ENCODE data around the gene LY6G6C.

LY6G6C gene

DNA sequence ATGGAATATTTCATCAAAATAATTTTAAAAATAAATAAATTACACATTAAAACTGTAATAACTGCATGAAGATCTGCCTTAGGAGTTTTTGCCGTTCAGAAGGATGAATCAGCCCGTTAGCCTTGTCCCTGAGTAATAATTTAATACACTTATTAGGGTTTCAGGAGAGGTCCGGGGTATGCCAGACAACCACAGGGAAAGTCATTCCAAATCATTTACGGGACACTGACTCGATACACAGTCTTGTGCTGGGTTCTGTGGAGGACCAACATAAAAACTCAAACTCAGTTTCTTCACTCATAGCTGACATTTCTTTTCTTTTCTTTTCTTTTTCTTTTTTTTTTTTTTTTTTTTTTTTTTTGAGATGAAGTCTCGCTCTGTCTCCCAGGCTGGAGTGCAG, 15.6 kb downstream of the LY6G6C start:
- no peak for DNase-seq (ENCODE audit: low spot score)

DNA sequence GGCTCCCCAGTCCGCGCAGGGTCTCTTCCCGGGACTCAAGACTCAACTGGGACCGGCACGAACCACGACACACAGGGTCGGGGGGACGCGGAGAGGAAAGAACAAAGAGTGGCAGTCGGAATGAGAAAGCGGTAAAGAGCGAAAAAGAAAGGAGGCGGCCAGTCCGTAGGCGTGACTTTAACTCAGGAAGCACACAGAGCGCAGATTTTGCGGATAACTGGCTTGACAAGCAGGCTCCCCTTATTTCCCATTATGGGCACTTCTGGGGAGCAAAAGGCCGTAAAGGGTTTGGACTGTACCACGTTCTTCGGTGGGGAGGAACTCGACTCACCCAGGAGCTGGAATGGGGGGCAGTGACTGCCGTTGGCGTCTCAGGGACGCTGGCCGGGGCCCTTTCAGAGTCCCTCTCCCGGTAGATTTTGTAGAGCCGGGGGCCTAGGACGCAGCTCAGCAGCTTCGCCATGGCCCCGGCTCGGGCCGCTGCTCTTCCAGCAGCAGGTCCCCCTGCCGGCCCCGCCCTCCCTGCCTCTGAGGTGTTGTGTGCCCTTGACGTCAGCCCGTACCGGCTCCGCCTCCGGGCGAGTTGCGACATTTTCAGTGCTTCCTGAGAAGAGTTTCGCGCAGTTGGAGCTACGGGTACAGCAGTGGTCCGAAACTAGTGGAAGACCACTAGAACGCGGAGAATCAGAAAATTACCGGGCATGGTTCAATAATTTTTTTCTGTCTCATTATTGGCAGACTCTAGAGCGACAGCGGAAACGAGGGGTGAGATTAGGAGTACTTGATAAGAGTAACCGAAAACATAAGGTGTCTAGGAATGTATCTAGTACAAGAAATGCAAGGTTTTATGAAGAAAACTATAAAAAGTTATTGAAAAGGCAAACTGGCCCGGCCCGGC, 18.5 kb downstream of the LY6G6C start, which contains the start of gene ABHD16A:
Gene ABHD16A (minus strand): TSS at position 506 of the 898 bp plus-strand sequence. CDS start 43 bp downstream, at position 463.
- DNase-seq (ENCODE audit: low spot score) = peak; percentile 97

DNA sequence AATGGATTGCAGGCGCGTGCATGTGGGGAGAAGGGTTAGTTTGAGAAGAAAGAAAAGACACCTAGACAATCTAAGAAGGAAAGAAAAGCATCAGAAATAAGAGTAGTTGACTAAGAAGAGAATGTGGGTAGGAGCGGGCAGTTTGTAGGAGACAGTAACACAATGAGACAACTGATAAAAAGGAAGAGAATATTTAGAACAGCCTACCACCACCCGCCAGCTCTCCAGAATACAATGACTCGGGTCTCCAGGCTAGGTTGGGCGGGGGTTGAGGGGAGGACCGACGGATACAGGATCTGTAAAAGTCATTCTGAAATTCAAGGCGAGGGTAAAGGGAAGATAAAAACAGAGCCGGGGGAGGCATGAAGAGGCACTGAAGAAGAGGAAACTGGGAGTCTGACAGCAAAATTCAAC, 19.1 kb downstream of the LY6G6C start:
- no peak for DNase-seq (ENCODE audit: low spot score)

DNA sequence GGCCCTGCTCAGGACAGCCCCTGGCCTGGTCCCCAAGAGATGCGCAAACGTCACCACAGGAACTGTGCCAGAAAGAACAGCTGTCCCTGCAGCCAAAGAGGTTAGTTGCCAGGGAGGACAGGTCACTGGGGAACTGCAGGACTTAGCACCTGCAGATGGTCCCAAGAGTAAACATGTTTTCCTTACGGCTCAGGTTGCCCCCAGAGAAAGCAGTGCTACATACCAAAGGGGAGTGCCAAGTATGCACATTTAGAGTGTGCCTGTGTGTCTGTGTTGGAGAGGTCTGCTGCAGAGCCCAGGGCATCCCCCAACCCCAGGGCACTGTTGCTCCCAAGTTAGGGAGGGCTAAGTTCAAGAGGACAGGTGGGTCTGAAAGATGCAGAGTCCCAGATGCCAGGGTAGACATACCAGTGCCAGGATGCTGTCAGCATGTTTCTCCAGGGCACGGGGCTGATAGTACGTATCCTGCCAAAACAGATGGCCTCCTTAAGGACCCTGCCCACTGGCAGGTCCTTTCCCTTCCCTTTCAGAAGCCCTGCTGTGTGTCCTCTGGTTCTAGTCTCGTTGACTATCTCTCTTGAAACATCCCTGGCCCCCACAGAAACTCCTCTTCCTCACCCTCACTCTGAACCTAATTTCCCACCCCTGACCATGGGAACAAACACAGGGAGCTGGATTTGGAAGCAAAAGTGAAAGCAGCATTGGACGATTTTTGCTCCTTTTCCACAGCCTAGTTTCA, 19.7 kb downstream of the LY6G6C start:
- peak; percentile 13 for DNase-seq (ENCODE audit: low spot score)

DNA sequence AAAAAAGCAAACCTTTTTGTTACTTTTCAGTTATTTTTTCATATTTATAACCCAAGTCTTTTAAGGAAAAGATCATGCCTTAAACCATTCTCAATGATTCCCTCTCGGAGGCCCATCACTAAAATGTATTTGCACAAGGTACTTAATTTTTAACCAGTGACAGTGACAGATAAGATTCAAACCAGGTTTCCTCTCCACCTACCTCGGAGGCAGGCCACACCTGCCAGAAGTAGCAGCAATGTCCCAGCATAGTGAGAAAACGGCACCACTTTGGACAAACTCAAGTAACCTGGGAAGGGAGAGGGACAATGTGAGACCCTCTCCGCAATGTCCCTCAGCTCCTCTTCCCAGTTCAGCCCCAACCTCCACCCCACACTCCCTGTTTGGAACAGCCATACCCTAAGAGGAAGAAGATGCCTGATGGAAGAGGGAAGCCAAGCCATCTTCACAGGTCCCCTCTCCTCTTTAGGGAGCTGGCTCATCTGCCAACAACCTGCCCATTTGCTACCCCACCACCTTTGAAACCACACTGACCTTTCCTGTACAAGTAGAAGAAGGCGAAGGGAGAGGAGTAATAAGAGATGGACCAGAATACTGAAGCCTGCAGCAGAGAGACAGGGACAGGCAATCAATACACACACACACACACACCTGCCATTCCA, 20.7 kb downstream of the LY6G6C start:
- no peak for DNase-seq (ENCODE audit: low spot score)

DNA sequence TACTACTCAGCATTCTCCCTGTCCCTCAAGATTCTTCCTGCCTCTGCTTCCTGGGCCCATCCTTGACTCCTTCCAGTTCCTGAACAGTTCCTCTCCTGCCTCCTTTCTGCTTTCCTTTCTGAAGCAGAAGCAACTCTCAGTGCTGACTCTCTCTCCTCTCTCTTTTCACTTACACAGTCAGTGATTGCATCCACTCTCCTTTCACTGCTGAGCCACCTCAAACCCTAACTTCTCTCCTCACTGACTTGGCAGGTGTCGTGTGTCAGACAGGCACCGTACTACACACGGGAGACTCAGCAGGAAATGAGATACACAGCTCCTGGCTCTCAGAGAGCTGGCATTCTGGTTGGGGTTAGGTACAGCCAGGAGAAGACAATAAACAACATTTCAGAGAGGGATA, 24.0 kb downstream of the LY6G6C start:
- peak; percentile 22 for DNase-seq (ENCODE audit: low spot score)

DNA sequence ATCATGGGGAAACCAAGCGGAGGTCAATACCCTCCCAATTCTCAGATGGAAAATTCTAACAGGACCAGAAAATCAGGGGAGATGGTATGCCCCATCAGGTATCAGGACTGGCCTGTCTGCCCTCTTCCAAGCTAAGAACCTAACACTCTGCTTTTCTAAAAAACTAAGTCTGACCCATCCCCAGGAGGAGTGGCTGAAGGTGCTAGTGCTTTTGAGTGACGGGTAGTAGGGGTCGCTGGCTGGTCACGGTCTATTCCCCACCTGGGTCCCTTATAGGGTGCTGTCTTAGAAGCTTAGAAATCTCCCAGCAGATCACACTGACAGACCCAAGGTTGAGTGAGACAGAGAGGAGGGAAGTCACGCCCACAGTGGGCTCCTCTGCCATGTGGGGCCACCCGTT, 28.0 kb downstream of the LY6G6C start:
- no peak for DNase-seq (ENCODE audit: low spot score)

DNA sequence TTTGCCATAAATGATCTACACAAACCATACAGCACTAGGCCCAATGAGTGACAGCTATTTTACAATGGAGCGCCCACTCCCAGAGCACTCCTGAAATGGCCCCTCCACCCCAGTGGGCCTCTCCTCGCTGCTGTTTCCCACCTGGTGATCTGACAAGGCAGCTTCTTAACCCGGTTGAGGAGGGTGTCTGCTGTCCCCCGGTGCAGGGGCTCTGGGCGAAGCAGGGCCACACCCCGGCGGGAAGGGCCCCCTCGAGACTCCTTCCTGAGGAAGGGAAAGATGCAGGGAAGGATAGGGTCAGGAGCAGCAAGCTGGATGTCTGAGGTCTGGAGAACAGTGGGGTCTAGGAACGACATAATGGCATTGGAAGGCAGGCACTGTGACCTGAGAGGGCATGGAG, 28.7 kb downstream of the LY6G6C start:
- no peak for DNase-seq (ENCODE audit: low spot score)

DNA sequence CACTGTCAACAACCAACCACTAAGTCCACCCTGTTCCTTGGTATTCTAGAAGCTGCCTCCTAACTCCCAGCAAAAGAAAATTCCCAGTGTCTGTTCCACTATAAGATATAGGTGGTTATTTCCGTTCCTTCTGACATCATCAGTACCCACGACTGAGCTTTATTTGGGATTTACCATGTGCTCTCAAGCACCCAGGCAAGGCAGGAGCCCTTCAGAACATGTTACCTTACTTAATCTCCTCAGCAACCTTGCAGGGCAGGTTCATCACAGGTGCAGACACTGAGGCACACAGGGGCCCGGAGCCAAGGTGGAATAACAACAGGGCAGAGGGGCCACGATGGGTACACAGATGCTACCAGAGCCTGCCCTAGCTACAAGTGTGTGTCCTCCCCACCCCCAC, 29.2 kb downstream of the LY6G6C start:
- no peak for DNase-seq (ENCODE audit: low spot score)

DNA sequence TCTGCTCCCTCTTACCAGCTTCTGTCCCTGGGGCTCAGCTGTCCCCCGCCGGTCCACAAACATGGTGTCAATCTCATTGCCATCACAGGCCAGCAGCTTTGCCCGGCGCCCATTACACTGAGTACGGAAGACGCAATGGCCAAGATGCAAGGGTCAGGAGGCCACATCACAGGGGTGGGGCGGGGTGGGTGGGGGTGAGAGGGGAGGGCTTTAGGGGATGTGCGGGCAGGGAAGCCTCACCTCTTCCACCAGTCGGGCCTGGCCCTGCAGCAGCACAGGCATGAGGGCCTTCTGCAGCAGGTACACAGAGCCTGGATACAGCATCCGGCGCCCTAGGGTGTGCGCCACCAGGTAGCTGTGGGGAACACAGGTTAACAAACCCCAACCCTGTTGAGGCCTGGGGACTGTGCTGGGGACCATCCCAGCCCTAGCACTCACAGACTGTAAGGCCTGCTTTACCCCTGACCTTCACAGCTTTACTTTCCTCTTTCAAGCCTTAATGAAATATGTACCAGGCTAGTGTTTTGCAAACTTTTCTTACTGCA, 29.9 kb downstream of the LY6G6C start:
- no peak for DNase-seq (ENCODE audit: low spot score)

DNA sequence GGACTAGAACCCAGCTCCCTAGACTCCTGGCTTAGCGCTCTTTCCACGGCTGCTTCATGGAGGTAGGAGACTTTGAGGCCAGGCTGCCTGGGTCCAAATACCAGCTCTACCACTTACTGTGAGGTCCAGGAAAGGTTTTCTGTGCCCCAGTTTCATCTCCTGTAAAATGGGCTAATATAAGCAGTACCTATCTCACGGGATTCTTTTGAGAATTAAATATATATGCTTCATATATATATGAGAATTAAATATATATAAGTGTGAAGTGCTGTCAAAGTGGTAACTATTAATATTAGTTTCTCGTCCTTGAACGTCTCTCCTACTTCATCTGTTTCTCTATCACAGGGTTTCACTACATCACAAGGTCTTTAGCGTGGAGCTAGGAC, 30.5 kb downstream of the LY6G6C start:
- no peak for DNase-seq (ENCODE audit: low spot score)

DNA sequence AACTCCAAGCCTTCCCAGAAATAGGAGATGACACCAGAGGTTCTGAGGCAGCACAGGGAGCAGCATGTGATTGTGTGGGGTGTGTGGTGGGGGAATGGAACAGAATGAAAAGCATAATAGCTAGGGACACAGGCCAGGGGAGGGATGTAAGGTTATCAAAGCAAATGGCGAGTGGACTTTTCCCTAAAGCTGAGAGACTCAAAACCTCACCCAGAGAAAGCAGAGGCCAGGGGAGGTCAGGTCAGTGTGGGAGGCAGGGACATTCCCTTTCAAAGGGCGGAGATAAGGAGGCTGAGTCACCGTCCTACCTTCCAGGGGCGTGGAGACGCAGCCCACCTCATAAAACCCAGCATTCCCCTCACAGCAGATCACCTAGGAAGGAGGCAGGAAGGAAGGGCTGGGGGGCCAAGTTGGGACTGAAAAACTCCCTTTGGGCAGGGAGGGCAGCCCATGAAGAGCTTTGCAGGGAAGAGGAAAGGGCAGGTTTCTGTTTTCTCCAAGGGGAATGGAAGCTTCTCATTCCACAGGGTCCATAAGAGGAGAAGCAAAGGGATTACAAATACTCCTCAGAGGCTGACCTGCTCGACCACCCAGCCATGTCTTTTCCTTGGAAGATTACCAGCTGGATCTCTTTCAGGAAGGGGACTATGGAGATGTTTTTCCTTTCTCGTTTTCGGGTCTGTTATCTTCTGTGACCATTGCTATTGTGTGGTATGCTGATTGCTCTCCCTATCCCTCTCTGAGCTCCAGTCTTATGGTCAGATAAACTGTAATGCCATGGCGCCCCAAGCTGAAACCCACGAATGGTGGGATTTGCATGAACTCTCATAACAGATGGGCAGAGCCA, 31.1 kb downstream of the LY6G6C start:
- DNase-seq (ENCODE audit: low spot score) = peak; percentile 16

DNA sequence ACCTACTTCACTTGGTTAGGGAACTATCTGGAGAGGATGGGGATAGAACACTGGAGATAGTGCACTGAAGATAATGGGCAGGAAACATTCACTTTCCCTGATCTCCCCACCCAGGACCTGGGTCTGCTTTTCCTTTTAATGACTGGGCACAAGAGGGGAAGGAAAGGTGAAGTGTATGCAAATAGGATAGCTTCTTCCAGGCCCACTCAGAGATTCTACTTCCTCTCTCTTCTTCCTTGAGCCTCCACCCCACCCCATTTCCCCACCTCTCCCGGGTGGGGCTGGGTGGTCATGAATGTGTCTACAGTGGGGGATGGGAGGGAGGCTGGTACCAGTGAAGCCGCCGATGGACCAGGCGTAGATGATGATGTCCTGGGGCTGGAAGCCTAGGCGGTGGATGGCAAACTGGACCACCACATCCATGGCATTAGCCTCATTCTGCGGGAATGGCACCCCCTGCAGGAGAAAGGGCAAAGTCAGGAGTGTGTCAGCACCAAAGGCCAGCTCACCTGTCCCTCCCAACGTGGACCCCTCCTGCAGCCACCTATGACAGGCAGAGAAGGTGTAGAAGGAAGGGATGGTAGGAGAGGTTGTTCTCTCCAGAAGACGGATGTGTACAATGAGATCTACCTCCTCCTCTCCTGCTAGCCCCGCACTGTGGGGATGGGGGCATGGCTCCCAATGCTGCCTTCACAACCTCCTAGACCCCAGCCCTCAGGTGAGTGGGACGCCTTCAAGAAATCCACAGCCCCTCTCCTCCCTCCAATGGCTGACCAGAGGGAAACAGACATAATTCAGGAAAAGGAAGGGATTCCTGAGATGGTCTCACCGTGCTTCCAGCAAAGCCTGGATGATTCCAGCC, 32.1 kb downstream of the LY6G6C start:
- DNase-seq (ENCODE audit: low spot score) = no peak

DNA sequence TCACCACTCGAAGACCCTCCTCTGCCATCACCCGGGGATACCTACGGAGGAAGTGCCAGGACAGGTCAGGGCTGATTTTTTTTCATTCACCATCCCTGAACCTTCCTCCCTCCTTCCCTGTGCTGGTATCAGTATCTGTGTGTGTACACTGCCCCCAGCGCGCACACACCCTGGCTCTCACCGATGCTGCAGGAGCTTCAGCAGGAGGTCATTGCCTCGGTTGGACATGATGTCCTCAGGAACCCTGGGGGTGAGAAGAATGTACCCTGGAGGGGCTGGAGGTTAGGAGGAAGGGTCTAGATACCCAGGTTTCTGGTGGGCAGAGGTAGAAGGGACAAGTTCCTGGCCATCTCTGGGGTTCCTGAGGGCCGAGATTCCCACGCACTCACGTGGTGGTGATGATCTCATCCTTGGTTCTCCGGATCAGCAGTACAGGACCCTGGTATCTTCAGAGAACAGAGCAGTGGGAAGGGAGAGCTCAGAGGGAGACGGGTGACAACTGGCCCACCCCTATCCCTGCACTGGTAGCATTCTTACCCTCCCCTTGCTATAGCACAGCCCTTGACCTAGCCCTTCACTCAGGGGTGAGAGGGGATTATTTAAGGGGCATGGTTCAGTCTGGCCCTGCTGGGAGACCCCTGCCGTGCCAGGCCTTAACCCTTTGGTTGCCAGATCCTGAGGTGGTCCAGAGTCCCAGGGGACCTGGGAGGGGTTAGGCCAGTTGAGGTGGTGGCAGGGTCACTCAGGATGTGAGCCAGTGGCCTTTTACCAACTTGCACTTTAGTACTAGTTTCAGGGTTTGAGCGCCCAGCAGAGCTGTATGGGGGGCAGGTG, 33.5 kb downstream of the LY6G6C start:
- DNase-seq (ENCODE audit: low spot score) = no peak

DNA sequence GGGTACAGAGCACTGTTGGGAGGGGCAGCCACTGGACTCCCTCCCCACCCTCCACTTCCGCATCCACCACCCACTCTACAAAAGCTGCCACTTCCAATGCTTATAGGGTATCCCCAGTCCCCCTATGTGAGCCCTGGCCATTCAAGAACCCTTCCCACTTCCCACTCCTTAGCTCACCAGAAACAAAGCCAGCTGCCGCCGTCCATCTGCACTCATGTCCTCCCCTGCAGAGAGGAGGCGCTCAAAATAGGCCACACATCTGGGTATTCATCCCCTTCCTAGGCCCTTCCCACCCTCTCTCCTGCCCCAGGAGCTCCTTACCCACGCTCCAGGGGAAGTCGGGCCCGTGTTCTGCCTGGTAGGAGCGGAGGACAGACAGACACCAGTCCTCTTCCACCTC, 34.2 kb downstream of the LY6G6C start:
- DNase-seq (ENCODE audit: low spot score) = no peak

DNA sequence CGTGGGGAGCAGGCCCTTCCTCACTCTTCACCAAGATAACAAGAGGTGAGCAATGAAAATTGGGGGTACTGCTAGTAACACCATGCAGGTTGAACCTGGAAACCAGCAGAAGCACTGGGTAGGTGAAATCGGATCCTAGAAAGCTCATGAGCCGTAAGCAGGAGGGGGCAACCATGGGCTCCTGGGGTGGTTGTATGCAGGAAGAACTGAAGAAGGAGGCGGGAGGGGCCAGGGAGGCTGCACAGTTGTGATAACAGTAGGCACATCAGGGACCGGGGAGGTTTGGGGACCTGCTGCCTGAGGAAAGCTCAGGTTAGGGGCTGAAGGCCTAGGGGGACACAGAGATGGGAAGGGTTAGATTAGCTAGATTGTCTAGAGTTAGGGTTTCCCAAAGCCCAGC, 35.1 kb downstream of the LY6G6C start:
- no peak for DNase-seq (ENCODE audit: low spot score)

DNA sequence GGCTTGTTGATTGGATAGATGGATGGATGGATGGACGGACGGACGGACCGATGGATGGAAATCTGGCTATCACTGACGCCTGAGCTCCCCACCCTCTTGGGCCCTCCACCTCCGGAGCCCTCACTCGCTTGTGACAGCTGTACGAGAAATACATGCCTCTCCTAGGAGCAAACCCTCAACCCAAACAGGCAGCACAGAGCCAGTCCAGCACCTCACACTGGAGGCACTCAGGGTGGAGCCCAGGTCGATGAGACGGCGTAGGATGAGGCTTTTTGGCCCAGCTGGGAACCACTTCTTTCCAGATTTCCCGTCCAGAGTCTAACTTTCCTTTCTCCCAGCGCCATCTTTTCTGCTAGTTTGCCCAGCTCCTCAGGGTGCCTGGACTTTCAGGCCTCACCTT, 38.0 kb downstream of the LY6G6C start:
- no peak for DNase-seq (ENCODE audit: low spot score)

DNA sequence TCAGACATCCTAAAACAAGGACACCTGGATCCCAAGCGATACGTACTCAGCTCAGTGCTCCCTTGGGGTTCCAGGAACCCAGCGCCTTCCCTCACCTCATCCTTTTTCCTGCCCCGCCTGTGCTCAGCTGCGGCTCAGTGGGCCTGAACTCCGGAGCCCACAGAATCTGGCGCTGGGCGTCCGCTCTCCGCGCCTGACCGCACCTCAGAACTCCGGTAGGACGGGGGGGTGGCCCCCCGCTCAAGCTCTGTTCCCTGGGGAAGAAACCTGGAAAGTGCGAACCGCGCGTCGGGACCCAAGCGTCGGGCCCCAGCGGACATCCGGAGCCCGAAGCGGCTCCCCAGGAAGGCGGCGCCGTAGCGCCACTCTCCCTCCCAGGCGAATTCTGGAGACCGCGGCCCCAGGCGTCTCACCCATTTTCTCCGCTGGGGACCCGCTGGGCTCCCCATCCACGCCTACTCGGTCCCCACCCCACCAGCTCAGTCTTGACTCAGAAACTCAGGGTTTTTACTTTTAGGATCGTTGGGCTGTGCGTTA, 40.3 kb downstream of the LY6G6C start:
- peak; percentile 86 for DNase-seq (ENCODE audit: low spot score)

Data from kidney tubule cell (primary cell).